ENCODE data around the gene HOXA13.

The HOXA13 gene

GRCh38 chr7:27192546-27193334, 7.2 kb downstream of the HOXA13 start:
- DNase-seq (ENCODE audit: low spot score) = no peak

- no peak for DNase-seq (ENCODE audit: low spot score)
These were observed 7.9 kb downstream of the HOXA13 start for GRCh38 chr7:27191833-27192545.

DNA sequence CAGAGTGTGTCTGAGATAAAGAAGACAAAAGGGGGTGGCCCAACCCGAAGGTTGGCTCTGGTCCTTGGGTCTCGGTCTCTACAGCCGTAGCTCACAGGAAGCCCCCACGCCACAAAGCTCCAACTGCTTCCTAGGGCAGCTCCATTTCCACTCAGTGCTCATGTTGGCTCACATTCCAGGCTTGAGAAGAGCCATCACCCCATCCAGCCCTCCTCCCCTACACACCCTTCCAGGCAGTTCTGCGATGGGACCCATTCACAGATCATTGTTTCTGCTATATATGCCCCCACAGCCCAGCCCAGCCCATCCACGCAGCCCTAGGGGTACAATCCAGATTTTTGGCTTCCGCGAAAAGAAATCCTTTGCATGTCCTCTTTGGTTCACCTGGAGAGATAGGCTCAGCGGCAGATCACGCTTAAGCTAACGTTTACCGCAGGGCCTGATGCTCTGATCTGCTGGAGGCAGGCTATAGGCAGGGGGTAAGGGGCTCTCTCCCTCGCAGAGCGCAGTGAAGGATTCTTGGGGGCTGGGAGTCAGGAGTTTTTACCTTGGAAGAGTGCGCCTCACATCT, 8.6 kb downstream of the HOXA13 start:
- DNase-seq (ENCODE audit: low spot score) = no peak

DNA sequence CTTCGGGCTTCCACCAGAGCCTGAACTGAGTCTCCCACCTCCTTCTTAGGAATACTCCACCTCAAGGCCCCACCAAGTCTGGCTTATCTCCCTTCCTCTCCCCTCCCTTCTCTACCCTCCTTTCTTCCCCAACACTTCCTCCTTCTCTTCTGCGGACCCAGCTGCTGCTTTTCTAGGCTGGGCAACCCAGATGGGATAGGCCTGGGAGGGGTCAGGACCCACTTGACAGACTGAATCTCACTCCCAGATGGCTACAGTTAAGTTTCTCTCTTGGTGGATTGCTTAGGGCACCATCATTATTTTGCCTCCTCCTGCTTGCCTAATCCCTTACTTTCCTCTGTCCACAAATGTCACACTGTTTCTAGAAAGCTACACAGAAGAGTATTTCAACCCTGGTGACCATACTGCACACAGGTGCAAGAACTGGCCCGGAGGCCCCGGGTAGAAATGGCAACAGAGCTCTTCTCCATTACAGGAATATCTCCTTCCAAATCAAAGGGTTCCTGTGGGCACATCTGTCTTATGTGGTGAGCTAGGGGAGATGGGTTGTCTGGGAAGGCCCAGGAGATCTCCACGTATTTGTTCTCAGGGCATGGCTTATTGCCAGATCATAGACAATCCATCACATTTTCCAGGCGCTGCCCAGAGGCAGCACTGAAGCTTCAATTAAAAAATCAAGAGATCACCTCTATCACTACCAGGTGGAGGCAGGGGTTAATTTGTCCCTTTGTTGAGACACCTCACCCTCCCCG, 9.7 kb downstream of the HOXA13 start:
- no peak for DNase-seq (ENCODE audit: low spot score)

DNA sequence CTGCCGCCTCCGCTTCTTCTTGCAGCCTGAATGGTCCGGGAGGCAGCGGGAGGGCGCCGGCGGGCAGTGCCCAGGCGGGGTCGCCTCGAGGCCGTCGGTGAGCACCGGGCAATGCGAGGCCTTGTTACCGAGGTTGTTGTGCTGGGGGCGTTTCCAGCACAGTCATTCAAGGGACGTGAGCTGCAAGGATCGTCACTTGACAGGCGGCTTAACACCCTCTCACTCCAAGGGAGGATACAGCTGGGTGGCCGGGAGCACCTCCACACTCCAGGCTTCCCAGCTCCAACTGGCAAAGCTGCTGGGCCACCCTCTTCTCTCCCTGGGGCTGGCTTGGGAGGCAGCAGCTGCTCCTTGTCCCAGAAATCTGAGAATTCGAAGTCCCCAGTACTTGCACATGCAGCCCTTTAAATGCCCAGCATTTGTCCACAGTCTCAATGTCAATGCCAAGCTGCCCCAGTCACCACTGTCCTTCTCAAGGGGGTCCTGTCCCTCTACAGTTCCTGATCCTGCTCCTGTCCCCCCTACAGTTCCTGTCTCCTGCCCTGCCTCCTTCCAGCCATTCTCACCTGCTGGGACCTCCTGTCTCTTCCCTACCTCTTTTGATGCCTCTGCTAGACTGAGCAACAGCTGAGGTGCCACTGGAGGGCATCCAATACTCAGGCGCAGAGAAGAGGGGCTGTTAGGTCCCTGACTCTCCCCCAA, 10.4 kb downstream of the HOXA13 start:
- DNase-seq (ENCODE audit: low spot score) = no peak

DNA sequence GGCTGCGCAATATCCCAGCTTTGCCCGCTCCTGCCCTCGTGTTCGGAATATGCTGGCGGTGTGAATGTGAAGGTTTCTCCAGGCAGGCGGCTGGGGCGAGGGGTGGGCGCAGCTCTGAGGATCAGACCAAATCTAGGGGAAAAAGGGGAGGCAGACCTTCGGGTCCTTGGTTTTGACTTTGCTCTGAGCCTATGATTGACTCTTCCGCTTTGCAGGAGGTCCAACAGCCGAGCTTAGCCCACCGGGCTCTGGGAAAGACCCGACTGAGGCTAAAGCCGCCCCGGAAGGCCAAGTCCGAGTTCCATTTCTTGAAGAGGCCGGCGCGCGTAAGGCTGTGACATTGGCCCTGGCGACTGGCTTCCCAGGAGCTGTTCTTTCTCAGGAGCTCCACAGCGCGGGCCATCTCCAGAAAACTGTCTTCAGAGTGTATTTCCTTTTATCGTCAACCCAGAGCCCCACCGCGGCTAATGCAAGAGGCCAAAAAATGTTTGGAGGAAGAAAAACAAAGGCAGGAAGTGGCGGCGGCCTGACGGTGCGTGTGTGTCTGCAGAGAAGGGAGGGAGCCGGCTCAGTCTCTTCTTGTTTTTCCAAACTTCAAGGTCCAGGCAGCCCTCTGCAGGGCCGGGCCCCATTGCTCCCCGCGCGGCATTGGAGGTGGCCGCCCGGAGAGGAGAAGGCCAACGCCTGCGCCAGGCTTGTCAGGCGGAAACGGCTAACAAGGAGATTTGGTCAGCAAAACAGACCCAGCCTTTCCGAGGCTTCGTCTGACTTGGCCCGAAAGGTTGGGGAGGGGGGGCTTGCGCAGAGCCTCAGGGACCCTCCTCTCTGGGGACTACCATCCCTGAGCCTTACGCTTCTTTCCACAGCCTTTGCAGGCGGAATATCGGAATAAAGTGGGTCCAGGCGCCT, 11.3 kb downstream of the HOXA13 start:
- DNase-seq (ENCODE audit: low spot score) = no peak

GRCh38 chr7:27187475-27188385, 12.2 kb downstream of the HOXA13 start:
- DNase-seq (ENCODE audit: low spot score) = no peak

GRCh38 chr7:27186668-27187474, 13.0 kb downstream of the HOXA13 start:
- DNase-seq (ENCODE audit: low spot score) = no peak

DNA sequence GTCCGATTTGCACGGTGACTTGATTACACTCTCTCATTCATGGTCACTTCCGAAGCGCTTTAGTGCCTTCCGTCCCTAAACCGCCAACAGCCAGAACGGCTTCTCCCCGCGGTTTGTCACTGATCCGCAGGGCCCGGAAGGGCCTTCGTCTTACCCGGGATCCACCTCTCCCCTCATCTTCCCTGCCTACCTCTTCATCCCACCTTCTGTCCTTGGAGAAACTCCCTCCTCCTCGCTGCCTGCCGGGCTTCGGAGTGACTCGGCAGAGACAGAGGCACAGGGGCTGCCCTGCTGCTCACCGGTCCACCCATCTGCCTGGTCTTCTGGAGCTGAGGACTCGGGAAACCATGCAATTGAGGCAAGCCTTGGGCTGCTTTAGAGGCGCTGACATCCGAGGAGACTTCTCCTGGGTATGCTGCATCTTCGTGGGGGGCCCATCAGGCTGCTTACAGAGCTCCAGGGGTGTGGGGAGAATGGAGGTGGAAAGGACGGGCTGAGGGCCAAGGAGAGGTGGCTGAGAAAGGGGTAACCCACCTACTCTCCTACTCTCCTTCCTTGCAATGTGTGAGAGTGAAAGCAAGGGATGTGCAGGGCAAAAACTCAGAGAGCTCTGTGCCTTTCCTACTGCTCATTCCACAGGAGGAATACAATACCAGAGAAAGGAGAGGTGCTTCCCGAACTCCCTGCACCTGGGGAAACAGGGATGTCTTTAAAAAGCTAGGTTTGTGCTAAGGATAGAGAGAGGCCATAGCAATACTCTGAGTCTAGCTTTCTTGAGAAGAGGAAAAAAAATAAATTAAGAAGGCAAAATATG, 13.8 kb downstream of the HOXA13 start:
- no peak for DNase-seq (ENCODE audit: low spot score)

DNA sequence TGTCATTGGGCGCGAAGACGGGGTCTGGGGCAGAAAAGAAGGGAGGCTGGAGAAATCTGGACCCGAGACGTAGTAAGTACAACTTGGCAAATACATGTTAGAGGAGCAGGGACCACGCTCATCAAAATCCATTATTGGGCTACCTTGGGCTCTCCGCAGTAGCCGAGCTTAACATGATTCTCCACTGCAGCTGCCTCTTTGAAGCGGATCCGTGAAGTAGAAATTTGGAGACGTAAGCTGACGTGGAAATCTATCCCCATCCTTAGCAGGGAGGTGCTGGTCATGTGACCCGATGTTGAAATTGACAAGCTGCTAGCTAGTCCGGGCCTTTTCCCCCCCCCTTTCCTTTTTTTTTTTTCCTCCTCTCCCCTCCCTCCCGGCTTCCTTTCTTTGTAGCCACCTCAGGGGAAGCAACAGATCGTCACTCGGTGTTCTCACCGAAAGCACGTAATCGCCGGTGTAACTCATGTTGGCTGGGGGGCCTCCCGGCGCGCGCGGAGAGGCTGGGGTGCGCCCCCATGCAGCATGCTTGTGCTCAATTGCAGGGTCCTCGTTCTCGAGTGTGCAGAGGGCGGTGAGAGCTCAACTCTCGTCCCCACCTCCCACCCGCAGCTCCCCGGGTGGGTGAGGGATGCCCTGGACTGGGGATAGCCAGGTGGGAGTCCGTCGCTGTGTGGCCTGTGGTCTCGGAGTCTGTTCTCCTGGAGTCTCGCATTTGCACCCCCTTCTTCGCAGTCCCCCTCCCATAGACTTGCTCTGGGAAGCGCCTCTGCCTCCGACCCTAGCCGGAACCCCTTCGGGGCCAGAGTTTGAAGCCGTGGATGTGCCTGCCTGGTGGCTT, 14.7 kb downstream of the HOXA13 start, which contains the start of gene HOXA11:
Gene HOXA11 (minus strand): TSS at position 220 of the 841 bp plus-strand sequence. CDS start 88 bp downstream, at position 132.
- no peak for DNase-seq (ENCODE audit: low spot score)

GRCh38 chr7:27184337-27185012, 15.4 kb downstream of the HOXA13 start:
- DNase-seq (ENCODE audit: low spot score) = no peak

DNA sequence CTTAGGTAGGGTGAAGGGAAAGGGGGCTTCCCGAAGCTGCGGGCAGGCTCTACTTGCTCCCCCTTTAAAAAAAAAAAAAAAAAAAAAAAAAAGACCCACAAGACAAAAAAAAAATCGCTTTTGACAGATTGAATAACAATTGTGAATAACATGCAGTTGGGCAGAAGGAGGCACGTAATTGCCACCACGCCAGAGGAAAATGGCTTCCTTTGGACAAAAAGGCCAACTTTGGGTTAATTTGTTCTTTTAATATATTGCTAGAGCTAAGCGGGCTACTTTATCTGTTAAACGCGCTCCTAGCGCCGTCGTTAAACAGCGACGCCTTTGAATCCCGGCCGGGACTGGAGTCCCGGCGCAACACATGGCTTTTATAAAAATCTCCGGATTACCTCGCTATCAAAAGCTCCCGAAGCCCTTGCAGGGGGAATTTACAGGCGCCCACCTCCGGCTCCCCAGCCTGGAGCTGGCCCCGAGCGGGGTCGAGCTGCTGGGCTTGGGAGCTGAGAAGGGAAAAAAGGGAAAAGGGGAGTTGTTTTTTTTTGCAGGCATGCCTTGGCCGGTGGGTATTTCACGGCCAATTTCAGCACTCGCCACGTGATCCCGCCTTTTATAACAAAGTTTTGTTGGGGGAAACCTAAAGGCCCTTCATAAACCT, 16.1 kb downstream of the HOXA13 start:
- DNase-seq (ENCODE audit: low spot score) = no peak

DNA sequence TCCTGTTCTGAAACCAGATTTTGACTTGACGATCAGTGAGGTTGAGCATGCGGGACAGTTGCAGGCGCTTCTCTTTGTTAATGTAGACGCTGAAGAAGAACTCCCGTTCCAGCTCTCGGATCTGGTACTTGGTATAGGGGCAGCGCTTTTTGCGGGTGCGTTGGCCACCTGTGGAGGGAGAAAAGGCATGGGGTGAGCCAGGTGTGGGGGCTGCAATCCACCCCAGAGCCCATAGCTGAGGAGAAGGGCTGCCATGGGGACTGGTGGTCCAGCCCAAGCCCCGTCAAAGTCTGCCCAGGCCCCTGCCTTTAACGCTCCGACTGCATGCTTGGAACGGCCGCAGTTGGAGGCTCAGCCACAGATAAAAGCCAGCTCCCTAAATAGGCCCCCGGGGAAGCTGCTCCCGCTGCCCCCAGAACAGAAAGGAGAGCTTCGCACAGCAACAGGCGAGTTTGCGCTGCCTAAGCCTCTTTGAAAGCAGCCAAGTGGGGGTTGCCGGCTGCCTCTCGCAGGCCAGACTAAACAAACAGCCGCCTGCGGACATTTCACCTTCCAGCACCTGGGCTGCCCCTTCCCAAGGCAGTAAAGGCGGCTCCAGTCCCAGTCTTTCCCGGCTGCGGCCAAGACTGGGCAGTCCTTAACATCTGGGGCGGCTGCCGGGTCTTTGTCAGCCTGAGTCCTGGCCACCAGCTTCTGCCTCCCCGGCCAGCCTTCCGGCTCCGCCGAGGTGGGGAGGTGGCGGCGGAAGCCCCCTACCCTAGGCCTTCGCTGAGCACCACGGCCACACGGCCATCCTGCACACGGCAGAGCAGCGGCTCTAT, 16.8 kb downstream of the HOXA13 start:
- DNase-seq (ENCODE audit: low spot score) = no peak

DNA sequence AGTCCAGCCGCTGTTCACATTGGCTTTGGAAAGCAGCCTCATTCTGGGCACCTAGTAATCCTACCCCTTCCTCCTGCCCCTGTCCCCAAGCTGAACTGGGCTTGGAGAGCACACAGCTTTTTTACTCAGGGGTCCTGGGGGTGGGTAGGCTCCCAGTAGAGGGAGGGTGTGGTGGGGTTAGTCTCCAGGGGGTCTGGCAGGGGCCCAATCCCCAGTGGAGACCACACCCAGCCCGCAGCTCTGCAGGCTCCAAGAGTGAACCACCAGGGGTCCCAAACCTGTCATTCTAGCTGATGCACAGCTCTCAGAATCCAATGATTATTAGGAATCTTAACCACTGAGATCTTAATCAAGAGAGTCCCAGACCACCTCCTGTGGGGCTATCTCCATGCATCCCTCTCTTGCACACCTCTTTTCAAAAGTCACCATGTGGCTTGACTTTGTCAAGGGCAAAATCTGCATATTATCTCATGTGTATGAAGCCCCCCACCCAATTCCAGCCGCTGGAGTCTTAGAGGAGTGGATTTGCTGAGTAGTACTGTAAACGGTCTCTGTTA, 17.5 kb downstream of the HOXA13 start:
- DNase-seq (ENCODE audit: low spot score) = no peak
